Heart left ventricle (tissue), 13 donors: ENCODE measurements around the gene SPECC1.

Experiments used
- POLR2A ChIP-seq, 2 donors: fragments of 450-650 bp; IDR thresholded peaks; one replicate each; pipeline ENCODE4 v1.6.1; 2017; ENCODE audit warnings: antibody characterized with exemption in 2 of 2, mild to moderate bottlenecking in 2 of 2, moderate library complexity in 2 of 2
- TF ChIP-seq, protein P1 (sequence below), 12 donors: fragments of 200-600 bp; sonication (generic) in 4 of 12; IDR thresholded peaks; one replicate each; pipeline versions ENCODE4 v1.5.0 to v1.8.0; 2018 to 2022; ENCODE audit warnings: antibody characterized with exemption in 12 of 12, mild to moderate bottlenecking in 5 of 12
- donor health status: ischemic (EF 13 %, LVEDD 7.1; RV severe dilation, severe dysfunction).
- donor health status: DM: no; HTN: yes; CAD: no.
- donor health status: DM: no; HTN: no; CAD: no.
- donor health status: ischemic (EF 25% LVEDD 6.9; RV normal size, moderate dysfunction).
- donor health status: ischemic (EF 25% LVEDD 5.7; RV mildly dilated, moderate dysfunction).
- donor health status: ischemic (EF 35%, LVEDD 5.7; RV mildly dilated, moderate dysfunction).
- donor health status: nonischemic (EF 11% LVEDD 7.7; RV severe dilation, severe dysfunction).
- donor health status: DM: yes; HTN: yes; CAD: no.
- donor health status: PGD.
- donor health status: ischemic (EF 29% LVEDD 5.4; RV normal size, mild dysfunction).
- donor health status: nonischemic (EF 23%, LVEDD 6.1; RV moderate dilation, normal function).

DNA sequence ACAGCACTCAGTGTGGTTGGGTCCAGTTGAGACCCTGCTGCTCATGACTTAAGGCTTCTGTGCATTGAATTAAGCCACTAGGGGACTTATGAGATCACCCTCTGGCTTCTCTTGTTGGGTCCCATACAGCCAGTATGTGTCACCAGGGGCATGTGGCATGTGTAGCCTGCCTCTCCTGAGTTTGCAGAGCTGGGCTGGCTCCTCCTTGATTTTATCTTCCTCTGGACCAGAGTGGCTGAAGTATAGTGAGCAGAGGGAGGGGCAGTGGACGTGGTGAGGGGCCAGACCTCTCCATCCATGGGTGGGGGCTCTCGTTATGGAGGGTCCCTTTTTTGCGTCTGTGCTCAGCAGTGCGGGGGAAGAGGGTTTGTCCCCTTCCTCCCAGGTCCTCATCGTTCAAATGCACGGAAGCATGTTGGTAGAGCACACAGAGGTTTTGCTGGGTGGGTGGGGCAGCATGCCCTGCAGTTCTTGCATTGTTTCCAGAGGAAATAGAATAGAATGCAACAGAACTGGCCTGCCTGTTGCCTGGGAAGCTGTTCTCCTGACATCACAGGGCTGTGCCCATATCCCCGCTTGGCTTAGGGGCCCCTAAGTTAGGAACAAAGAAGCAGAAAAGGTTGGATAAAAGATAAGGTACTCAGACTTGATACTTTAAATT lies 77.4 kb downstream of the SPECC1 start:
- TF ChIP-seq, protein P1, sequence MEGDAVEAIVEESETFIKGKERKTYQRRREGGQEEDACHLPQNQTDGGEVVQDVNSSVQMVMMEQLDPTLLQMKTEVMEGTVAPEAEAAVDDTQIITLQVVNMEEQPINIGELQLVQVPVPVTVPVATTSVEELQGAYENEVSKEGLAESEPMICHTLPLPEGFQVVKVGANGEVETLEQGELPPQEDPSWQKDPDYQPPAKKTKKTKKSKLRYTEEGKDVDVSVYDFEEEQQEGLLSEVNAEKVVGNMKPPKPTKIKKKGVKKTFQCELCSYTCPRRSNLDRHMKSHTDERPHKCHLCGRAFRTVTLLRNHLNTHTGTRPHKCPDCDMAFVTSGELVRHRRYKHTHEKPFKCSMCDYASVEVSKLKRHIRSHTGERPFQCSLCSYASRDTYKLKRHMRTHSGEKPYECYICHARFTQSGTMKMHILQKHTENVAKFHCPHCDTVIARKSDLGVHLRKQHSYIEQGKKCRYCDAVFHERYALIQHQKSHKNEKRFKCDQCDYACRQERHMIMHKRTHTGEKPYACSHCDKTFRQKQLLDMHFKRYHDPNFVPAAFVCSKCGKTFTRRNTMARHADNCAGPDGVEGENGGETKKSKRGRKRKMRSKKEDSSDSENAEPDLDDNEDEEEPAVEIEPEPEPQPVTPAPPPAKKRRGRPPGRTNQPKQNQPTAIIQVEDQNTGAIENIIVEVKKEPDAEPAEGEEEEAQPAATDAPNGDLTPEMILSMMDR (IDR thresholded peaks at IDR 0.05): peak in 5 of 12 donors; percentile 13 to 35 (median 17)
- no peak for TF ChIP-seq POLR2A (IDR thresholded peaks at IDR 0.05)
